EH (cell line): ENCODE results near the gene BPIFB3.

Experiments
- DNase-seq: peaks from one replicate; pipeline ENCODE4 v3.0.0-alpha.2; 2015; ENCODE audit warnings: low read depth

Gene BPIFB3, protein sequence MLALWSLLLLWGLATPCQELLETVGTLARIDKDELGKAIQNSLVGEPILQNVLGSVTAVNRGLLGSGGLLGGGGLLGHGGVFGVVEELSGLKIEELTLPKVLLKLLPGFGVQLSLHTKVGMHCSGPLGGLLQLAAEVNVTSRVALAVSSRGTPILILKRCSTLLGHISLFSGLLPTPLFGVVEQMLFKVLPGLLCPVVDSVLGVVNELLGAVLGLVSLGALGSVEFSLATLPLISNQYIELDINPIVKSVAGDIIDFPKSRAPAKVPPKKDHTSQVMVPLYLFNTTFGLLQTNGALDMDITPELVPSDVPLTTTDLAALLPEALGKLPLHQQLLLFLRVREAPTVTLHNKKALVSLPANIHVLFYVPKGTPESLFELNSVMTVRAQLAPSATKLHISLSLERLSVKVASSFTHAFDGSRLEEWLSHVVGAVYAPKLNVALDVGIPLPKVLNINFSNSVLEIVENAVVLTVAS

DNA sequence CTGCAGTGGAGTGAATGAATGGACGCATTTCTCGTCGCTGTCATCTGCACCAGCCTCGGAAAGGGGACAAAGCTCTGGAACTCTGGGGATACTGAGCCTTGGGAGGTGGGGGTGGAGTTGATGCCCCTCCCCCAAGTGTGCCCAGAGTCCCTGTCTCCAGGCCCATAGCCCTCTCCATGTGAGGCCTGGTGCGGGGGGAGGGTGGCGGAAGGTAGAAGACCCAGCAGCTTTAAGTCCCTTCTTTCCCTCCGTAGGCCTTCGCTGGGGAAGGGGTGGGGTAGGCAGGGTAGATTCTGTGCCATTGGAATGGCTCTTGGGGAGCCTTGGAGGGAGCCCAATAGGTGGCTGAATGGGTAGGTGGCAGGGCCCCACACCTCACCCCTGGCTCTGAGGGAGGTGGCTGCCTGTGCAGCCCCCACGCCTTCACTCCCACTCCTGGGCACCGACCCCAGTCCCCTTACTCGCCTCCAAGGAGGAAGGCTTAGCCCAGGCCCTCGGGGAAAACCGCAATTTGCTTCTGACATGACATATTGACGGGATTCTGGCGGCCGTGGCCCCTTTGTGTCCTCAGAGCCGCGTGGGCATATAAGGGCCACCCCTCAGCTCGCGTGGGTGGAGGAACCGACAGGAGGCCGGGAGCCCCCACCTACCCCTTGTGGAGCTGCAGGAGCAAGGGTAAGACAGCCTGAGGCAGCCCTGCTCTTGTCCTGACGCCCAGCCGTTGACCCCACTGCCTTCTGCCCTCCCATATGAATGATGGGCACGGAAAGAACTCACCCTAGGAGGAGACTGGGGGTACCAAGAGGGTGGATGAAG lies at the start of gene BPIFB3:
Gene BPIFB3, plus strand, starts transcription at position 613 of the 816 bp plus-strand sequence. CDS start 1,533 bp downstream, outside the sequence.
- no peak for DNase-seq

GRCh38 chr20:33004141-33004751 lies 49.5 kb upstream of the BPIFB3 start, which contains the start of gene SUN5:
TSS of gene SUN5 (minus strand) at chr20:33004433. CDS start at chr20:33004340, 93 bp downstream.
- no peak for DNase-seq

DNA sequence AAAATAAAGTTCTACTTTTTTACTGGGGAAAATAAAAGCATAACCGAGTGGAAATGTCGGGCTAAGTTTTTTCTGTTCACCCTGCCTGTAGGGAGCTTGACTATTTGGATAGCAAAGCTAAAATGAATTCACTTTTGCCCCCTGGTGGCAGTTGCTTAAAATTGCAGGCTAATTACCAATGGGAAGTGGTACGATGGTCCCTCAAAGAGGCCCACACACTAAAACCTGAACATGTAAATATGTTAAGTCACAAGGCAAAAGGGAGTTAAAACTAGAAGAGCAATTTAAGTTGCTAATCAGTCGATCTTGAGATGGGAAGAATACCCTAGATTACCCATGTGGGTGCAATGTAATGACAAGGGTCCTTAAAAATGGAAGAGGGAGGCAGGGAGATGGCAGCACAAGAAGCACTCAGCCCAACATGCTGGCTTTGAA lies 48.6 kb upstream of the BPIFB3 start:
- peak; percentile 4 for DNase-seq

GRCh38 chr20:33005908-33006775 lies 47.6 kb upstream of the BPIFB3 start:
- no peak for DNase-seq

DNA sequence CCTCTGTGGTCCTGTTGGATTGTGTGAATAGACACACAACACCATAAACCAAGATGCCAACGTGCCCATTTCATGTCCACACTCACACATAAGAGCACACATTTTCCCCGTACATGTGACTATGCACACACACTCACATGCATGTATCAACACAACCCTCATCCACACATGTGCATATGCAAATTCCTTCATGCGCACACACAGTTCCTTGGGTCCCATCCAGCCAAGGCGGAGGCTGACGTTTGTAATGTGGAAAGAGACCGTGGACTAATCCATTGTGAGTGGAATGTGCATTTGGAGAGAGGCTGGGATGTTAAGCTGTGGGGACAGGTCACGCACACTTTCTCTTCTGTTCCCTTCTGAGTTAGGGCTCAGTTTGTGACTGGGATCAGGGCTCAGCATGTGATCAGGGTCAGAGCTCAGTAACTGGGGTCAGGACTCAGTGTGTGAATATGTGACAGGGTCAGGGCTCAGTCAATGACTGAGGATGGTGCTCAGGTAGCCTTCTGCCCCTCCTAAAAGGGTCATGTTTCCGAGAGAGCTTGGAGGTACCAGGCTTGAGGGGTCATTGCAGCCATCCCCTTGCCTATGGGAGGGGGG lies 46.8 kb upstream of the BPIFB3 start:
- no peak for DNase-seq

GRCh38 chr20:33007376-33008335 lies 46.0 kb upstream of the BPIFB3 start, which contains the start of gene BPIFB2:
TSS of gene BPIFB2 (plus strand) at chr20:33007704. CDS start at chr20:33008575, 871 bp downstream.
- DNase-seq = no peak

- no peak for DNase-seq
Observed at GRCh38 chr20:33008336-33009213, 45.1 kb upstream of the BPIFB3 start.

DNA sequence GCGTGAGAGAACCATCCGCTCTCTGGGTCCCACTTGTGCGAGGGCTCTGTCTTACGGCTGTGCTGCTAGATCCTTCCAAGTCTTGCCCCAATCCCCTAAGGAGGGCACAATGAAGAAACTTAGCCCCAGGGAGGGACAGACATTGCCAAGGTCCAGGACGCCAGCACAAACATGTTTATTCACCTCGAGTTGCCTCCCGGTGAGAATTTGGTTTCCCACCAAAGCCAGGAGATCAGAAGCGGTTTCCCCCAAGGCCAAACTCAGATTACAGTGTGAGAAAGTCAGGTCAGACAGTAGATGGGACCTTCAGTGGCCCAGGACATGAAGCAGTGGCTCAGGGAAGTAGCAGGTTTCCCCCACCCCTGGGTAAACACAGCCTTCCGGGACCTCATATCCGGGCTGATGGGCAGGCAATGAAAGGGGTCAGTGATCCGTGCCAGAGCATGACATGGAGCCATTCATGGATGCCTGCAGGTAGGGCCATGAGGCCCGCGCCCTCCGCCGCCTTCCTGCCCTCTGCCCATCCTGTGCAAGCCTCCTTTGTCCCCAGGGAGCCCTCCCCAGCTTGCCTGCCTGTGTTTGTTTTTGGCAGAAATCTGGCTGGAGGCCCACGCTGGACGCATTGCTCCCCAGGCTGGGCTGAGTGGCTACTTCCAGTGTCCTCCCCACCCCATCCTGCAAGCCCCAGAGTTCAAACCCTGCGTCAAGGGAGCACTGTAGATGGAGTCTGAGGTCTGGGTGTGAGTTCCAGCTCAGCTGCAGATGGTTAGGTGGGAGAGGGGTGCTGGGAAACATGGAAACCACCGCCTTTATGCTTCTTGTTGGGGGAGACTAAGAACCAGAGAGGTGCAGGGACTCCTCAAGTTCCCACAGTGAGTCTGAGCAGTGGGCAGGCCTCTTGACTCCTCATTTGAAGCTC lies 44.2 kb upstream of the BPIFB3 start:
- DNase-seq = no peak

- no peak for DNase-seq
Observed at GRCh38 chr20:33010133-33010504, 43.6 kb upstream of the BPIFB3 start.

- no peak for DNase-seq
Observed at GRCh38 chr20:33010674-33011449, 42.8 kb upstream of the BPIFB3 start.

DNA sequence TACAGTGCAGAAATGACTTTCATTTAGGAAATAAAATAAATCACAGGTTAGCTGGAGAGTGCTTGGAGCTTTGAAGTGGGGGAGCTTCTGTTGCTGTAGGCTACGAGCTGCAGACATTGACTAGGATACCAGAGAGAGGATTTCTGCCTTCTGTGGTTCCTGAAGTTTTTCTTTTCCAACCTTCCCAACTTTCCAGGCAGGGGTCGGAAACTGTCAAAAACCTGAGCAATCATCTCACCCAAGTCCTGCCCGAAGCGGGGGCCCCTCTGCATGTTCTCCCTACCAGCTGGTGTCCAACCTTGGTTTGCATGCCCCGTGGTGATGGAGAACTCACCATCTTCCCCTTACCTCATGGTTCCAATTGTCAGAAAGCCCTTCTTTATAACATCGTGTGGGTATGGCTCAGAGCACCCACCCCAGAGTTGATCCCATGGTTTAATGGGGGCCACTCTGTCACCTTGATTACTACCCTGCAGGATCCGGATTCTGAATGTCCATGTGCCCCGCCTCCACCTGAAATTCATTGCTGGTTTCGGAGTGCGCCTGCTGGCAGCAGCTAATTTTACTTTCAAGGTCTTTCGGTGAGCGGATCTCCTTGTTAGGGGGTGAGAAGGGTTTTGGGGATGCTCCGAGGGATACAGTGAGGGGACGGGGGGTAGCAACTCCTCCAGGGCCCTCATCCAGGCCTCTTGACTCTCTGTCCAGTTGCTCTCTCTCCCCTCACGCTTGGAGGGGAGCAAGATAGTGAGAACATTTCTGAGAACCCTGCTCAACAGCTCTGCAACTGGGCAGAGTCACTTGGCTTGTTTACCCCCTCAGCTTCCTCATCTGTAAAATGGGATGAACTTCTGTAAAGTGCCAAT lies 41.1 kb upstream of the BPIFB3 start:
- no peak for DNase-seq

- no peak for DNase-seq
Observed at GRCh38 chr20:33013701-33014326, 39.9 kb upstream of the BPIFB3 start.

- no peak for DNase-seq
Observed at GRCh38 chr20:33014336-33015113, 39.2 kb upstream of the BPIFB3 start.

GRCh38 chr20:33015114-33015484 lies 38.6 kb upstream of the BPIFB3 start:
- no peak for DNase-seq
